HG03565 (cell line): ENCODE results near the gene UBALD1.

Source experiments
- ATAC-seq: cut with Tn5 transposase; IDR thresholded peaks from one replicate; pipeline ENCODE4 v1.9.1; 2021; ENCODE audit warnings: mild to moderate bottlenecking, moderate library complexity; ENCODE audit not compliant: unreplicated experiment

The UBALD1 gene

GRCh38 chr16:4646773-4647643 is 32.3 kb upstream of the UBALD1 start:
- ATAC-seq = no peak

- no peak for ATAC-seq
Measured at GRCh38 chr16:4641895-4642294, 27.2 kb upstream of the UBALD1 start.

- no peak for ATAC-seq
Measured at GRCh38 chr16:4641306-4641687, 26.6 kb upstream of the UBALD1 start.

- no peak for ATAC-seq
Measured at GRCh38 chr16:4640572-4641305, 26.1 kb upstream of the UBALD1 start.

- no peak for ATAC-seq
Measured at GRCh38 chr16:4639899-4640509, 25.3 kb upstream of the UBALD1 start.

GRCh38 chr16:4637501-4638166 is 22.9 kb upstream of the UBALD1 start:
- ATAC-seq = no peak

- ATAC-seq = no peak
Measured at GRCh38 chr16:4636196-4636595, 21.5 kb upstream of the UBALD1 start.

GRCh38 chr16:4634768-4635167 is 20.1 kb upstream of the UBALD1 start:
- no peak for ATAC-seq

- no peak for ATAC-seq
Measured at GRCh38 chr16:4633910-4634635, 19.4 kb upstream of the UBALD1 start.

- no peak for ATAC-seq
Measured at GRCh38 chr16:4631444-4631843, 16.8 kb upstream of the UBALD1 start.

GRCh38 chr16:4628283-4628682 is 13.6 kb upstream of the UBALD1 start:
- no peak for ATAC-seq

- no peak for ATAC-seq
Measured at GRCh38 chr16:4626396-4626795, 11.7 kb upstream of the UBALD1 start.

GRCh38 chr16:4625560-4626159 is 11.0 kb upstream of the UBALD1 start:
- no peak for ATAC-seq

- ATAC-seq = peak; percentile 36
Measured at GRCh38 chr16:4624827-4625559, 10.3 kb upstream of the UBALD1 start.

- peak; percentile 63 for ATAC-seq
Measured at GRCh38 chr16:4624015-4624826, 9.5 kb upstream of the UBALD1 start, which contains the start of gene MGRN1. Gene MGRN1, plus strand, starts transcription at chr16:4624826. Its CDS starts 135 bp downstream, at chr16:4624961.

GRCh38 chr16:4623593-4623992 is 8.9 kb upstream of the UBALD1 start:
- ATAC-seq = no peak

- ATAC-seq = no peak
Measured at GRCh38 chr16:4618645-4619418, 4.1 kb upstream of the UBALD1 start.

GRCh38 chr16:4617880-4618279 is 3.2 kb upstream of the UBALD1 start:
- ATAC-seq = no peak
